ENCODE measurements around the gene PROSER2.
"Not testable (repeated sequence)": the region's sequence is repeated elsewhere in the genome, so short reads cannot be mapped to it uniquely, and the experiment has no call there.

The PROSER2 gene

DNA sequence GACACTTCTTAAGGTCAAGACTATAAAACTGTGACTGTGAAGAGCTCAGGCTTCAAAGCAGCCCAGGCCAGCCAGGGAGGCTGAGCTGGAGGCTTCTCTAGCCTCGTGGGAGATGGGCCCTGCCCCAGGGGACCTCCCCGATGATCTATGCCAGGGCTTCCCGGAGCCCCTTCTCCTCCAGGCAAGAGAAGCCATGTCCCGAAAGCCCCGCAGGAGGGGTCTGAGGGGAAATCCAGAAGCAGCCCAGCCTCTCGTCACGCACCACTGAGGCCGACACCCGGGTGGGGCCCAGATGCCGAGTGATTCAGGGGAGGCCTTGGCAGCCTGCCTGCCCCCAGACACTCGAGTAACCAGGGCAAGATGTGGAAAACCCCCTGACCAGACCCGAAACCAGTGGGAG is 63.7 kb downstream of the PROSER2 start (continued):
- TF ChIP-seq ZFP30 (CRISPR knock-in tag; IDR thresholded peaks at IDR 0.05) (no peak), ARNTL (CRISPR knock-in tag; IDR thresholded peaks at IDR 0.05; ENCODE audit: borderline replicate concordance, low read depth) (no peak), GLIS3 (CRISPR knock-in tag; IDR thresholded peaks at IDR 0.05) (no peak)

DNA sequence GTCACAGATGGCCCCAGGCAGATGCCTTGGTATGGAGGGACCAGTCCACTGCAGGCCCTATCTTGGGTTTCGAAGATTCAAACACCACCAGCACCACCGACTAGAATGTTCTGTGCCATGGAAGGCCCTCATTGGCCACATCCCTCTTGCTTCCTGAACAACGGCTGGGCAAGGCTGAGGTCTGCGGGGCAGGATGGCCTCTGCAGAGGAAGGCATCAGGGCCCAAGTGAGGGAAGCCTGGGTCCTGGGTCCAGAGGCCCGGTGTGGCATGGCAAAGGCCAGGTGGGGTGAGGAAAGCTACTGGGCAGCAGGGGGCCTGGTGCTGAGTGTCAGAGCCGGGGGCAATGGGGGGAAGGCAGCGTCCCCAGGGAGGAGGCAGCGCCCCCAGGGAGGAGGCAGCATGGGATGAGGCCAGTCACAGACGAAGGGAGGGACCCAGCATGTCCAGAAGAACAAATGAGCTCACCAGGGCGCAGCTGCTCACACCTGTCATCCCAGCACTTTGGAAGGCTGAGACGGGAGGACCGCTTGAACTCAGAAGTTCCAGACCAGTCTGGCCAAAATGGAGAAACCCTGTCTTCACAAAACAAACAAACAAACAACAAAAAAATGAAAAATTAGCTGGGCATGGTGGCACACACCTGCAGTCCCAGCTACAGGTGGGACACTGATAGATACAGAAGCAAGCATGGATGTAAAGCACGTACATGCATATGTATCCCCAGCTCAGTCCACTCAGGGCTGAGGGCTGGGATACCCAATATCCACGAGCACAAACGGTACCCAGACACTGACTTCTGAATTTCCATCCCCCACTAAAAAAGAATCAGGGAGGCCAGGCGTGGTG is 64.4 kb downstream of the PROSER2 start:
- TF ChIP-seq TOX (CRISPR knock-in tag; IDR thresholded peaks at IDR 0.05; ENCODE audit: borderline replicate concordance) (no peak), ZFP3 (CRISPR knock-in tag; IDR thresholded peaks at IDR 0.05) (no peak), TCF4 (CRISPR knock-in tag; IDR thresholded peaks at IDR 0.05; ENCODE audit: borderline replicate concordance) (no peak), BACH2 (CRISPR knock-in tag; IDR thresholded peaks at IDR 0.05; ENCODE audit: borderline replicate concordance) (no peak), ARNTL (CRISPR knock-in tag; IDR thresholded peaks at IDR 0.05; ENCODE audit: borderline replicate concordance, low read depth) (no peak), ESRRG (CRISPR knock-in tag; IDR thresholded peaks at IDR 0.05) (no peak), ZNF8 (CRISPR knock-in tag; IDR thresholded peaks at IDR 0.05) (no peak), ZNF565 (CRISPR knock-in tag; conservative IDR thresholded peaks at IDR 0.05; ENCODE audit: low read depth) (no peak), OSR1 (CRISPR knock-in tag; IDR thresholded peaks at IDR 0.05) (no peak), ZNF70 (CRISPR knock-in tag; IDR thresholded peaks at IDR 0.05) (no peak), RARB (CRISPR knock-in tag; IDR thresholded peaks at IDR 0.05) (no peak), ISL1 (CRISPR knock-in tag; IDR thresholded peaks at IDR 0.05) (no peak), SNAI2 (CRISPR knock-in tag; IDR thresholded peaks at IDR 0.05) (no peak), PPARA (CRISPR knock-in tag; IDR thresholded peaks at IDR 0.05; ENCODE audit: borderline replicate concordance) (no peak)
- TF ChIP-seq, protein P1, sequence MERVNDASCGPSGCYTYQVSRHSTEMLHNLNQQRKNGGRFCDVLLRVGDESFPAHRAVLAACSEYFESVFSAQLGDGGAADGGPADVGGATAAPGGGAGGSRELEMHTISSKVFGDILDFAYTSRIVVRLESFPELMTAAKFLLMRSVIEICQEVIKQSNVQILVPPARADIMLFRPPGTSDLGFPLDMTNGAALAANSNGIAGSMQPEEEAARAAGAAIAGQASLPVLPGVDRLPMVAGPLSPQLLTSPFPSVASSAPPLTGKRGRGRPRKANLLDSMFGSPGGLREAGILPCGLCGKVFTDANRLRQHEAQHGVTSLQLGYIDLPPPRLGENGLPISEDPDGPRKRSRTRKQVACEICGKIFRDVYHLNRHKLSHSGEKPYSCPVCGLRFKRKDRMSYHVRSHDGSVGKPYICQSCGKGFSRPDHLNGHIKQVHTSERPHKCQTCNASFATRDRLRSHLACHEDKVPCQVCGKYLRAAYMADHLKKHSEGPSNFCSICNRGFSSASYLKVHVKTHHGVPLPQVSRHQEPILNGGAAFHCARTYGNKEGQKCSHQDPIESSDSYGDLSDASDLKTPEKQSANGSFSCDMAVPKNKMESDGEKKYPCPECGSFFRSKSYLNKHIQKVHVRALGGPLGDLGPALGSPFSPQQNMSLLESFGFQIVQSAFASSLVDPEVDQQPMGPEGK (CRISPR knock-in tag; IDR thresholded peaks at IDR 0.05; ENCODE audit: borderline replicate concordance): no peak
- TF ChIP-seq, protein P2, sequence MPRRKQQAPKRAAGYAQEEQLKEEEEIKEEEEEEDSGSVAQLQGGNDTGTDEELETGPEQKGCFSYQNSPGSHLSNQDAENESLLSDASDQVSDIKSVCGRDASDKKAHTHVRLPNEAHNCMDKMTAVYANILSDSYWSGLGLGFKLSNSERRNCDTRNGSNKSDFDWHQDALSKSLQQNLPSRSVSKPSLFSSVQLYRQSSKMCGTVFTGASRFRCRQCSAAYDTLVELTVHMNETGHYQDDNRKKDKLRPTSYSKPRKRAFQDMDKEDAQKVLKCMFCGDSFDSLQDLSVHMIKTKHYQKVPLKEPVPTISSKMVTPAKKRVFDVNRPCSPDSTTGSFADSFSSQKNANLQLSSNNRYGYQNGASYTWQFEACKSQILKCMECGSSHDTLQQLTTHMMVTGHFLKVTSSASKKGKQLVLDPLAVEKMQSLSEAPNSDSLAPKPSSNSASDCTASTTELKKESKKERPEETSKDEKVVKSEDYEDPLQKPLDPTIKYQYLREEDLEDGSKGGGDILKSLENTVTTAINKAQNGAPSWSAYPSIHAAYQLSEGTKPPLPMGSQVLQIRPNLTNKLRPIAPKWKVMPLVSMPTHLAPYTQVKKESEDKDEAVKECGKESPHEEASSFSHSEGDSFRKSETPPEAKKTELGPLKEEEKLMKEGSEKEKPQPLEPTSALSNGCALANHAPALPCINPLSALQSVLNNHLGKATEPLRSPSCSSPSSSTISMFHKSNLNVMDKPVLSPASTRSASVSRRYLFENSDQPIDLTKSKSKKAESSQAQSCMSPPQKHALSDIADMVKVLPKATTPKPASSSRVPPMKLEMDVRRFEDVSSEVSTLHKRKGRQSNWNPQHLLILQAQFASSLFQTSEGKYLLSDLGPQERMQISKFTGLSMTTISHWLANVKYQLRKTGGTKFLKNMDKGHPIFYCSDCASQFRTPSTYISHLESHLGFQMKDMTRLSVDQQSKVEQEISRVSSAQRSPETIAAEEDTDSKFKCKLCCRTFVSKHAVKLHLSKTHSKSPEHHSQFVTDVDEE (CRISPR knock-in tag; IDR thresholded peaks at IDR 0.05): no peak
- TF ChIP-seq, protein P3, sequence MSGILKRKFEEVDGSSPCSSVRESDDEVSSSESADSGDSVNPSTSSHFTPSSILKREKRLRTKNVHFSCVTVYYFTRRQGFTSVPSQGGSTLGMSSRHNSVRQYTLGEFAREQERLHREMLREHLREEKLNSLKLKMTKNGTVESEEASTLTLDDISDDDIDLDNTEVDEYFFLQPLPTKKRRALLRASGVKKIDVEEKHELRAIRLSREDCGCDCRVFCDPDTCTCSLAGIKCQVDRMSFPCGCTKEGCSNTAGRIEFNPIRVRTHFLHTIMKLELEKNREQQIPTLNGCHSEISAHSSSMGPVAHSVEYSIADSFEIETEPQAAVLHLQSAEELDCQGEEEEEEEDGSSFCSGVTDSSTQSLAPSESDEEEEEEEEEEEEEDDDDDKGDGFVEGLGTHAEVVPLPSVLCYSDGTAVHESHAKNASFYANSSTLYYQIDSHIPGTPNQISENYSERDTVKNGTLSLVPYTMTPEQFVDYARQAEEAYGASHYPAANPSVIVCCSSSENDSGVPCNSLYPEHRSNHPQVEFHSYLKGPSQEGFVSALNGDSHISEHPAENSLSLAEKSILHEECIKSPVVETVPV (CRISPR knock-in tag; IDR thresholded peaks at IDR 0.05): no peak
- no peak for ATAC-seq

DNA sequence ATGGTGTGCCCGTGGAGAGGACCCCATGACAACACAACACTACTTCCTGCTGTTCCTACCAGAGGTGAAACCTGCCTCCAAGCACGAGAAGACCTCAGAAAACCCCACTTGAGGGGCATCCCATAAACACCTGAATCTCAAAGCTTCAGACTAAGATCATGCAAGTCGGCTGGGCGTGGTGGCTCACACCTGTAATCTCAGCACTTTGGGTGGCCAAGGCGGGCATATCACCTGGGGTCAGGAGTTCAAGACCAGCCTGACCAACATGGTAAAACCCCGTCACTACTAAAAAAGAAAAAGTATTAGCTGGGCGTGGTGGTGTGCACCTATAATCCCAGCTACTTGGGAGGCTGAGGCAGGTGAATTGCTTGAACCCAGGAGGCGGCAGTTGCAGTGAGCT is 66.1 kb downstream of the PROSER2 start:
- ATAC-seq: not testable (repeated sequence)

DNA sequence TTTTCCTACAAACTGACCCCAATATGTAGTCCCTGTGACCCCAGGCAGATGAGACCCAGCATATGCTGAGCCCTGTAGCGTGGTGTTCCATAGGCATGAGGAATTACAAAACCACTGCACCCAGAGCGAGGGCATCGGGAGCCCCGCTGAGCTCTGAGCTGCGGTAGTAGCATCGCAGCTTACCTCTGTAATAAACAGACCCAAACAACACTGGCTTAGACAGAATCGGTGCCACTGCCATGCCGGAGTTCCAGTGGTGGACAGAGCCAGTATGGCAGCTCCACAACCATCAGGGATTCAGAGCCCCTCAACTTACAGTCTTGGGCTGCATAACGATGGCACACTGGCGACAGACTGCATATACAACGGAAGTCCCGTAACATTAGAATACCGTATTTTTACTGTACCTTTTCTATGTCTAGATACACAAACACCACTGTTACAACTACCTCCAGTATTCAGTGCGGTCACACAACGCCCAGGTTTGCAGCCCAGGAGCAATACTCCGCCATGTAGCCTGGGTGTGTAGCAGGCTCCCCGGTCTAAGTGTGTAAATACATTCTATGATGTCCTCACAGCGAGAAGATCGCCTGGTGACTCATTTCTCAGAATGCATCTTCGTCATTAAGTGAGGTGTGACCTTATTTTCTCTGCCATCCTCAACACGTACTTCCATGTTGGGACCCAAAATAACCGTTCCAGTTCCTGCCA is 68.8 kb downstream of the PROSER2 start:
- ATAC-seq: no peak
- TF ChIP-seq RARB (CRISPR knock-in tag; IDR thresholded peaks at IDR 0.05) (no peak), ARNTL (CRISPR knock-in tag; IDR thresholded peaks at IDR 0.05; ENCODE audit: borderline replicate concordance, low read depth) (no peak), ESRRG (CRISPR knock-in tag; IDR thresholded peaks at IDR 0.05) (no peak), SNAI2 (CRISPR knock-in tag; IDR thresholded peaks at IDR 0.05) (no peak), ZNF70 (CRISPR knock-in tag; IDR thresholded peaks at IDR 0.05) (no peak), OSR1 (CRISPR knock-in tag; IDR thresholded peaks at IDR 0.05) (no peak), ZNF565 (CRISPR knock-in tag; conservative IDR thresholded peaks at IDR 0.05; ENCODE audit: low read depth) (no peak), PPARA (CRISPR knock-in tag; IDR thresholded peaks at IDR 0.05; ENCODE audit: borderline replicate concordance) (no peak), GLIS3 (CRISPR knock-in tag; IDR thresholded peaks at IDR 0.05) (no peak)
- TF ChIP-seq, protein P2 (CRISPR knock-in tag; IDR thresholded peaks at IDR 0.05): no peak
- TF ChIP-seq, protein P4, sequence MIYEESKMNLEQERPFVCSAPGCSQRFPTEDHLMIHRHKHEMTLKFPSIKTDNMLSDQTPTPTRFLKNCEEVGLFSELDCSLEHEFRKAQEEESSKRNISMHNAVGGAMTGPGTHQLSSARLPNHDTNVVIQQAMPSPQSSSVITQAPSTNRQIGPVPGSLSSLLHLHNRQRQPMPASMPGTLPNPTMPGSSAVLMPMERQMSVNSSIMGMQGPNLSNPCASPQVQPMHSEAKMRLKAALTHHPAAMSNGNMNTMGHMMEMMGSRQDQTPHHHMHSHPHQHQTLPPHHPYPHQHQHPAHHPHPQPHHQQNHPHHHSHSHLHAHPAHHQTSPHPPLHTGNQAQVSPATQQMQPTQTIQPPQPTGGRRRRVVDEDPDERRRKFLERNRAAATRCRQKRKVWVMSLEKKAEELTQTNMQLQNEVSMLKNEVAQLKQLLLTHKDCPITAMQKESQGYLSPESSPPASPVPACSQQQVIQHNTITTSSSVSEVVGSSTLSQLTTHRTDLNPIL (CRISPR knock-in tag; IDR thresholded peaks at IDR 0.05; ENCODE audit: low read depth): no peak
- TF ChIP-seq, protein P1 (CRISPR knock-in tag; IDR thresholded peaks at IDR 0.05; ENCODE audit: borderline replicate concordance): no peak
